Right renal pelvis (tissue), 4 donors: ENCODE measurements around the gene USP9X. TPM values are rescaled to one million over a fixed set of nuclear protein-coding genes. Genes with fewer than 3 reads are reported as not detected.
"Not testable (repeated sequence)": the region's sequence is repeated elsewhere in the genome, so short reads cannot be mapped to it uniquely, and the experiment has no call there.

Source experiments
- DNase-seq, 4 donors: peaks; one replicate each; pipeline ENCODE4 v3.0.0-alpha.2; 2013; ENCODE audit warnings: low read depth in 4 of 4, low spot score in 3 of 4, missing footprints in 1 of 4
- polyA plus RNA-seq, 4 donors: library from polyadenylated mRNA; unstranded; fragments of 120-200 nt; gene quantifications; one replicate each; pipeline ENCODE4 v1.2.1, GENCODE V29; 2013; ENCODE audit not compliant: insufficient read length in 4 of 4

The USP9X gene, protein sequence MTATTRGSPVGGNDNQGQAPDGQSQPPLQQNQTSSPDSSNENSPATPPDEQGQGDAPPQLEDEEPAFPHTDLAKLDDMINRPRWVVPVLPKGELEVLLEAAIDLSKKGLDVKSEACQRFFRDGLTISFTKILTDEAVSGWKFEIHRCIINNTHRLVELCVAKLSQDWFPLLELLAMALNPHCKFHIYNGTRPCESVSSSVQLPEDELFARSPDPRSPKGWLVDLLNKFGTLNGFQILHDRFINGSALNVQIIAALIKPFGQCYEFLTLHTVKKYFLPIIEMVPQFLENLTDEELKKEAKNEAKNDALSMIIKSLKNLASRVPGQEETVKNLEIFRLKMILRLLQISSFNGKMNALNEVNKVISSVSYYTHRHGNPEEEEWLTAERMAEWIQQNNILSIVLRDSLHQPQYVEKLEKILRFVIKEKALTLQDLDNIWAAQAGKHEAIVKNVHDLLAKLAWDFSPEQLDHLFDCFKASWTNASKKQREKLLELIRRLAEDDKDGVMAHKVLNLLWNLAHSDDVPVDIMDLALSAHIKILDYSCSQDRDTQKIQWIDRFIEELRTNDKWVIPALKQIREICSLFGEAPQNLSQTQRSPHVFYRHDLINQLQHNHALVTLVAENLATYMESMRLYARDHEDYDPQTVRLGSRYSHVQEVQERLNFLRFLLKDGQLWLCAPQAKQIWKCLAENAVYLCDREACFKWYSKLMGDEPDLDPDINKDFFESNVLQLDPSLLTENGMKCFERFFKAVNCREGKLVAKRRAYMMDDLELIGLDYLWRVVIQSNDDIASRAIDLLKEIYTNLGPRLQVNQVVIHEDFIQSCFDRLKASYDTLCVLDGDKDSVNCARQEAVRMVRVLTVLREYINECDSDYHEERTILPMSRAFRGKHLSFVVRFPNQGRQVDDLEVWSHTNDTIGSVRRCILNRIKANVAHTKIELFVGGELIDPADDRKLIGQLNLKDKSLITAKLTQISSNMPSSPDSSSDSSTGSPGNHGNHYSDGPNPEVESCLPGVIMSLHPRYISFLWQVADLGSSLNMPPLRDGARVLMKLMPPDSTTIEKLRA (N-terminal part only)
- polyA plus RNA-seq = 10 to 100 TPM; 62.7 to 68.2 (median 63.0) TPM

DNA sequence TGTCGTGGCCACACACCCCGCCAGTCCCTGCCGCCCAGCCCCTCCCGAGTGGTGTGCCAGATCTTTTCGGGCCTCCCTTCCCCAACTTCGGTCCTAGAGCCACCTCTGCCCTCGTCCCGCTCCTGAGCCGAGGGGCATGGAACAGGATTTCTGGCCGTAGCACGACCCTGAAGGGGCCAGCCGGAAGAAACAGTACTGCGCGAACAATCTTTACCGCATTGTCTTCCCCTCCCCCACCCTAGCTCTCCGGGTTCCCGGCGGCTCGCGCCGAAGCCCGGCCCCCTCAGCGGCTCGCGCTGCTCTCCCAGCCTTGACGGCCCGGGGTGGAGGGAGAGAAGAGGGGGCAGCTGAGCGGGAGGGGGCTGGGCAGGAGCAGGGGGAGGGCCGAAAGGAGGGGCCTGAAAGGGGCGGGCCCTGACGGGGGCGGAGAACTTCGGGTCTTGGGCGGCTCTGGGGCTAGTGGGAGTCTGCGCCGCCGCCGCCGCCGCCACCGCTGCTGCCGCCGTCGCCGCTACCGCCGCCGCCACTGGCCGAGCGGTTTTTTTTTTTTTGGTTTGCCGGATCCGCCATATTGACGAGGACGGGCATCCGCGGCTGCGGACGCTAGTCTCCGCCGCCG, at the start of gene USP9X:
USP9X (plus strand) TSS at position 553 of the 619 bp plus-strand sequence. CDS start 38,184 bp downstream, outside the sequence.
- DNase-seq = peak; percentile 57 to 79 (median 70)

DNA sequence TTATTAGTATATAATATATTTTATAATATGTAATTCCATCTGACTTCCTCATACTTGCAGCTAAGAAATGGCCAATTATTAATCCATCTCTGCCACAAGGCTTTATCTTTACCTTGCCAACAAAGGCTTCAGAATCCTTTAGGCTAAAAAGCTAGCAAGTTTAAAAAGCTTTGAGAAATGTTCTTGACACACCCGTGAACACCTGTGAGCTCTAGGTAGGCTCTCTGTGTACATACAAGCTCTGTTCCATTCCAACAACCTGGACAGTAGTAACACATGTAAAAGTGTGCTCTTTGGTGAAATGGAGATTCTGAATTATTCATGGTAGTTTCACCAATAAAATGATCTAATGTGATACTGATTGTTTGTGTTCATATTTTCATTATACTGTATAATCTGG, 49.7 kb upstream of the USP9X start:
- no peak for DNase-seq

DNA sequence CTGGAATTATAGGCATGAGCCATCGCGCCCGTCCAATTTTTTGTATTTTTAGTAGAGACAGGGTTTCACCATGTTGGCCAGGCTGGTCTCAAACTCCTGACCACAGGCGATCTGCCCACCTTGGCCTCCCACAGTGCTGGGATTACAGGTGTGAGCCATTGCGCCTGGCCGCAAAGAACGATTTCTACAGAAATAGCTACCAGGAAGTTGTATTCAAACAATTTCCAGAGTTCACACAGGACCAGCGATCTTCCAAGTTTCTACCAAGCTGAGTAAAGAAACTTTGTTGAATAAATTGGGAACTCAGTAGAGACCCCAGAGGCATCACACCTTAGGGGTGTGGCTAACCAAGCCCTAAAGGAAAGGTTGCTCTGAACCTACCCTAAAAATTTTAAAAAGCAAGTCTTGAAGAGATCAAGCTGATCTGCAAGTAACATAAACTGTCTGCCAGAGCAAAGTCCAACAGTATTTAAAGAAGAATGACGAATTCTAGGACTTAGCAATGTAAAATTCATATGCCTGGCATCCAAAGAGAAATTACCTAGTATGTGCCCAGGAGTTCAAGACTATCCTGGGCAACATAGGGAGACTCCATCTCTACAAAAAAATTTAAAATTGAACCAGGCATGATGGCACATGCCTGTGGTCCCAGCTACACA, 48.4 kb upstream of the USP9X start:
- no peak for DNase-seq

DNA sequence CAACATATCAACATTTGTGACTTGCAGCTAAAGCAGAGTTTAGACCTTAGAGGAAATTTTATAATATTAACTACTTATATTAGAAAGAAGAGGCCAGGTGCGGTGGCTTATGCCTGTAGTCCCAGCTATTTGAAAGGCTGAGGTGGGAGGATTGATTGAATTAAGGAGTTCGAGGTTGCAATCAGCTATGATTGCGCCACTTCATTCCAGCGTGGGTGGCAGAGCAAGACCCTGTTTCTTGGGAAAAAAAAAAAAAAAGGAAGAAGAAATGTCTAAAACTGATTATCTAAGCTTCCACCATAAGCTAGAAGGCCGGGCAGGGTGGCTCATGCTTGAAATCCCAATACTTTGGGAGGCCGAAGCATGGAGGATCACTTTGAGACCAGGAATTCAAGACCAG, 42.0 kb upstream of the USP9X start:
- no peak for DNase-seq

DNA sequence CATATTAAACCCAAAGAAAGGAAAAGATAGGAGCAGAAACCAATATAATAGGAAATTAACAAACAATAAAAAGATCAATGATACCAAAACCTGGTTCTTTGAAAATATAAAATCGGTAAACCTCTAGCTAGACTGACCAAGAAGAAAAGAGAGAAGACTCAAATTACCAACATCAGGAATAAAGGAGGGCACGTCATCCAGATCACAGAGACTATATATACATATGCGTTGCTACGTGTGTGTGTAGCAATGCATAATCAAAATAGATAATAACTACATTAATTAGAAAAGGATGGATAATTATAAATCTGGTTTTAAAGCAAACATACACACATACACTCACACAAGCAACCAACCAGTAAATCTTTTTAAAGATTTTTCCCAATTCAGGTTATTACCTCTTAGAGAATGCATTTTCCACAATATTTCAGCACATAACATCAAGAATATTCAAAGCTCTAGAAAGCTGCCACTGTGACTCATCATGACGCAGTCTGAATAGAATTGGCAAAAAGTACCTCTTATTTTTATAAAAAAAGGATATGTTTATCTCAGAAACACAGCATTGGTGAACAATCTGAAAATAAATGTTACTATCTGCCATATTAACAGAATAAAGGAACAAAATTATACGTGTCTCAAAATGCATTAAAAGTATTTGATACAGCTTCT, 41.4 kb upstream of the USP9X start:
- no peak for DNase-seq

DNA sequence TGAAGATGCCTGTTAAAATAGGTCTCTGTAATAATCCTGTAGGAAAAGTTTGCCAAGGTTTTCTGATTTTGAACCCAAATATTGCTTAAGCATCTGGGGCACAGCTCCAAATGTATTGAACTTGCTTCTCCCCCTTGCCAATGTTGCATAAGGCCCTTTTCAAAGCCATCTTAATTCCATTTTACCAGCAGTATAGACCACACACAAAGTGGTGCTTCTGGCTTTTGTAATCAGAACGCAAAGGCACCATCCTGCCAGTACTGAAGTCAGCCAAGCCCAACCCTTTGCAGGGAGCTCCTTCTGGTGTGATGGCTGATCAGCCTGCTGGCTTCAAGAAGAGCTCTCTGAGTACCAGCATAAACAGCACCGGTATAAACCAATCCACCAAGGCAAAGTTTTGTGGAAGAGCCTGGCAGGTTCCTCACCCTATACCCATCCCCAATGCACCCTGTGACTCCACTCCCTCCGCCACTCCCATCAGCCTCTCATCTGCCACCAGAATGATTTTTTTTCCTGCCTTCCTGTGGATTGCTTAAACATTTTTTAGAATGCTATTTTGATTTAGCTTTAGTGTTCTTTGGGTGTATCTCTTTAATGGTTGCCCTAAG, 39.2 kb upstream of the USP9X start:
- no peak for DNase-seq

DNA sequence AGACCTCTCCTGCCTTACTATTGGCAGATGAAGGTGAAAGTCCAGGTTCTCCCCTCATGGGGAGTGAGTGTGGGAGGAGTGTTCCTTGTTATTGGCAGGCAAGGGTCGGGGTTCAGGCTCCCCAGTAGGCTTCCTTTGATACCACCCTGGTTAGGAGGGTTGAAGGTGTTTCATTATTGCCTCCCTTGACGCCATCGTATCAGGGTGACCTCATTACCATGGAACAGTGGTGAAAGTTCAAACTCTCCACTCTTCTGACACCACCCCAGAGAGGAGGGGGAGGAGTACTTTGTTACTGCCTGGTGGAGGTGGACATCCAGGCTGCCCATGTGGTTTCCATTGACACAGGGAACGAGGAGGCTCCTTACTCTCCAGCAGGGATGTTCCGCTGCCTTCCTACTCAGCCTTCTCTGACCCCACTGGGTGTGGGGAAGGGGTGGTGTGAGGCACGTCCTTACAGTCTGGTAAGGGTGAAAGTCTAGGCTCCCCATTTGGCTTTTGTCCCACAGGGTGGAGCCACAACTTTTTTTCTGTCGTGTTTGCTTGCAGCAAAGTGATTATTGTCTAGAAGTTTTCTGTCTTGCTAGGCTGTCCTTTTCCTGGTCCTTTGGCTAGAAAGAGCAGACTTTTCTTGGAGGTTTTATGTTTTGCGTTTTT, 37.2 kb upstream of the USP9X start:
- DNase-seq = no peak

DNA sequence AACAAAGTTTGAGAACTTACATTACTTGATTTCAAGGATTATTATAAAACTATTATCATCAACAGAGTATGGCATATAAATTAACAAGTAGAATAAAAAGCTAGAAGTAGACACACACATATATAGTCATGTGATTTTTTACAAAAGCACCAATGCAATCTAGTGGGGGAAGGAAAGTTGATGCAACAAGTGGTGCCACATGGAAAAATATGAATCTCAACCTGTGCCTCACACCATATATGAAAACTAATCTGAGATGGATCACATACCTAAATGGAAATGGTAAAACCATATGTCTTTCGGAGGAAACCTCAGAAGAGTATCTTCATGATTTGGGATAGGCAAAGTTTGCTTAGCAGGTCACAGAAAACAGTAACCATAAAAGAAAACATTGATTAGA, 34.9 kb upstream of the USP9X start:
- DNase-seq = no peak

DNA sequence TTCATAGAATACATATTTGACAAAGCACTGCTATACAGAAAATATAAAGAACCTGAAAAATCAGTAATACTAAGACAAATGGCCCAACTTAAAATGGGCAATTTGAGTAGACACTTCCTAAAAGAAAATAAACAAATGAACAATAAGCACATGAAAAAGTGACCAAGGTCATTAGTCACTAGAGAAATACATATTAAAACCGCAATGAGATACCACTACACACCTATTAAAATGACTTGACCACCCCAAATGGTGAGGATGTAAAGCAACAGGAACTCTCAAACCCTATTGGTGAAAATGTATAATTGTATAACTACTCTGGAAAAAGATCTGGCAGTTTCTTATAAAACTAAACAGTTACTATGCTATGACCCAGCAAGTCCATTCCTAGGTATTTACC, 34.0 kb upstream of the USP9X start:
- no peak for DNase-seq

DNA sequence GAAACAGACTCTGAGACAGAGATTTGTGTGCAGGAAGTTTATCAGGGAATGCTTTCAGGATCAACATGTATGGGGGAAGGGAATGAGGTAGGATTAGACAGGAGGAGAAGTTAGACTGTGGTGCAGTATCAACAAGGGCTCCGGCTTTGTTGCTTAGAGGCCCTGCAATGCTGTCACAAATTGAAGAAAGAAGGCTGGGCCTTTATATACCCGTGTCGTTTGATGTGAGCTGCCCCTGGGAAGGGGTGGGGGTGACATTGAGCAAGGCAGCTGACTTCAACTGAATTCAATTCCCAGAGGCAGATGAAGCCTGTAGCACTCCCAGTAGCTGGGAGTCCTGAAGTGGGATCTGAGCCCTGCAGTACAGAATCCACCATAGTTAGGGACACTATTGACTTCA, 29.5 kb upstream of the USP9X start:
- DNase-seq = no peak

DNA sequence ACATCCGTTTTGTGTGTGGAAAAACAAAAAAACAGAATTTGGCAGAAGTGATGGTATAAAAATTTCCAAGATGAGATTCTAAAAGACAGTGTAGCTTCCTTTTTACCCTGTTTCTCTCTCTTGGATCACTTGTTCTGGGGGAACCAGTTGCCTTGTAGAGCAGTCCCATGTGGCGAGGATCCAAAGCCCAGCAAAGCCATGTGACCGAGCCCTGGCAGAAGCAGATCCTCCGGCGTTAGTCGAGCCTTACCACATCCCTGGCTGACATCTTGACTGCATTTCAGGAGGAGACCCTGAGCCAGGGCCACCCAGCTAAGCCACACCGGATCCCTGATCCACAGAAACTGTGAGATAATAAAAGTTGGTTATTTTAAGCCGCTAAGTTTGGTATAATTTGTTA, 22.0 kb upstream of the USP9X start:
- DNase-seq = not testable (repeated sequence)

DNA sequence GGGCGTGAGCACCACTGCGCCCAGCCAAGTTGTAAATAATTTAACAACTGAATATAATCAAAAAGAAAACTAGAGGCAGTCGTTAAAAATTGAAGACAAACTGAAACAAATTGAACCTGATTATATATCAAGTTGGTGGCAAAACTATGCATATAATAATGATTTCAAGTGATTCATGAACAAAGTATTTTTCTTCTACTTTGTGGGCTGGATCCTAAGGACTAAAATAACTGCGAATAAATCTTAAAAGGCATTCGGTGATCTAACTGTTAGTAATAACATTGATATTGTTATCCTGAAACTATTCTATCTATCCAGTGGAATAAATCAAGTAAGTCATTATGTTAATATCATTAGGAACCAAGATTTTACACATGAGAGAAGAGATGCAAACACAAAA, 21.2 kb upstream of the USP9X start:
- DNase-seq = no peak

DNA sequence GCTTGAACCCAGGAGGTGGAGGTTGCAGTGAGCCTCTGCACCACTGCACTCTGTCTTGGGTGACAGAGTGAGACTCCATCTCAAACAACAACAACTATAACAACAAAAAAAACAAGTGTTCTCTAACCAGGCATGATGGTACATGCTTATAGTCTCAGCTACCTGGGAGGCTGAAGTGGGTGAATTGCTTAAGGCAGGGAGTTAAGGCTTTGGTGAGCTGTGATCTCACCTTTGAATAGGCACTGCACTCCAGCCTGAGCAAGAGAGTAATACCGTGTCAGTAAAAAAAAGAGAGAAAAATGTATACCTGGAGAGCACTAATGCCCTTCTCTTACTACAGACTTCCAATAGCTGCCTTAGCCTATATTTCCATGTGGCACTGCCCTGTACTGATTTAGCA, 18.9 kb upstream of the USP9X start:
- DNase-seq = no peak

DNA sequence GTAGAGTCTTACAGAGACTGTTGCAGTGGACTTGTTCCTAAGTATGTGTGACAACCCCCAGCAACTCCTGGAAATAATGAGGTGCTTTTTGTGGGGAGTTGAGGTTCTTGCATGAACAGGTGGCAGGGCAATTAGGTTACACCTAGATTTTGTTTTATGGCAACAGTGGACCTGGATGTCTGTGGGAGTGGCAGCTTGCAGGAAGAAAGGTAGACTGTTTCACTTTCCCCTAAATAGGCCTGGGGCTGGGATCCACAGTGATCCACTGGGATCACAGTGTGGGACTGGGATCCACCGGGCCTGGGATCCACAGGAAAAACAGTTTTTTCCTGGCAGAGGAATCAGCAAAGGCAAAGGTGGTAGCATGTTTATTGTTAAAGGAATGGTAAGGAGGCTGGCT, 18.3 kb upstream of the USP9X start:
- DNase-seq = no peak

DNA sequence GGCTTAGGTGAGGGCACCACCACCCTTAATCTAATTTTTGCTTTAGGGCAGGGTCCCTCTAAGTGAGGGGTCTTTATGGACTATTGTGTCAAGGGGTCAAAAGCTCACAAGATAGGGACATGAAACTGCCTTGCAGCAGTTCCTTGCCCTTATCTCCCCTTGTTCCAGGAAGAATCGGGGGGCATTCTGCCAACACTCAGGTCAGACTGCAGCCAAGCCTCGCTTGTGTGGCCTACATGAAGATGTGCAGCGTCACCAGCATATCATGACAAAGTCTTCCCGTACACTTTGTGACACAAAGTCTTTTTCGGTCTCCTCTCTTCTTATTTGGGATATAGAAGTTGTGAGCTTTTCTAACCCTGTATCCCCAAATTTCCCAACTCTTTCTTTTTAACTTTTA, 17.5 kb upstream of the USP9X start:
- DNase-seq = no peak

DNA sequence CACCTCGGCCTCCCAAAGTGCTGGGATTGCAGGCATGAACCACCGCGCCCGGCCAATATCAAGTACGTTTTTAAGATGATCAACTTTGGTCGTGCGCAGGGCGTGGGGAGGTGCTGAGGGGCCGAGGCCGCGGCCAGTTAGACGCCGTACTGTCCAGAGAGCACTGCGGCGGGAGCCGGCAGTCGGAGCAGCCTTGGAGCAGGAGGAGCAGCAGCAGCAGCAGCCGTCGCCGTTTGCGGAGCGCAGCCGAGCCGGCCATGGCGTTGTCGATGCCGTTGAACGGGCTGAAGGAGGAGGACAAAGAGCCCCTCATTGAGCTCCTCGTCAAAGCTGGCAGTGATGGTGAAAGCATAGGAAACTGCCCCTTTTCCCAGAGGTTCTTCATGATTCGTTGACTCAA, 8.5 kb upstream of the USP9X start:
- no peak for DNase-seq

DNA sequence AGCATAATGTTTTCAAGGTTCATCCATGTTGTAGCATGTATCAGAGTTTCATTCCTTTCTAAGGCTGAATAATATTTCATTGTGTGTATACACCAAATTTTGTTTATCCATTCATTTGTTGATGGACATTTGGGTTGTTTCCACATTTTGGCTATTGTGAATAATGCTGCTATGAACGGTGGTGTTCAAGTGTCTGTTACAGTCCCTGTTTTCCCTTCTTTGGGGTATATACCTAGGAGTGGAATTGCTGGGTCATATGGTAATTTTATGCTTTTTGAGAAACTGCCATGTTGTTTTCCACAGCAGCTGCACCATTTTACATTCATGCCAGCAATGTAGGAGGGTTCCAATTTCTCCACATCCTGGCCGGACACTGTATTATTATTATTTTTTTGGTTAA, 3.4 kb upstream of the USP9X start:
- DNase-seq = no peak

DNA sequence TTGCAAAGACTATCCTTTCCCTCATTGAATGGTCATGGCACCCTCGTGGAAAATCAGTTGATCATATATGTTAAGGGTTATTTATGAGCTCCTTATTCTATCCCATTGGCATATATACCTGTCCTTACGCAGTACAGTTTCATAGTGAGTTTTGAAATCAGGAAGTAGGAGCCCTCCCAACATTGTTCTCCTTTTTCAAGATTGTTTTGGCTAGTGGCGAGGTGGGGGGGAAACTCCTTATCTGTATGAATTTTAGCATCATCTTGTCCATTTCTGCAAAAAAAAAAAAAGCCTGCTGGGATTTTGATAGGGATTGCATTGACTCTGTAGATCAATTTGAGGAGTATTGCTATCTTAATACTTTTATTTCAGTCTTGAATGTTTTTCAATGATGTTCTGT, 2.5 kb upstream of the USP9X start:
- DNase-seq = no peak
